HL-60/S4 treated with phorbol 12-myristate 13-acetate at 8.2 ng/mL for 4 days and 3 days (cell line): ENCODE data around the gene NR2F1.
"Not testable (repeated sequence)": the region's sequence is repeated elsewhere in the genome, so short reads cannot be mapped to it uniquely, and the experiment has no call there.

Experiments
- in situ Hi-C: fragments of 300-500 bp; cut with MboI; formaldehyde crosslinking; loops from 2 replicates; pipeline ENCODE4 v1.15.0; 2022; ENCODE audit warnings: low sequenced_read_pairs

NR2F1 gene

GRCh38 chr5:93582677-93583438, at the start of gene NR2F1:
NR2F1 (plus strand) TSS chr5:93583222; CDS start chr5:93585024, 1,802 bp downstream.
- in situ Hi-C loops = no loop called here

GRCh38 chr5:93545872-93546271, 37.1 kb upstream of the NR2F1 start:
- in situ Hi-C loops = no loop called here

- in situ Hi-C loops = not testable (repeated sequence)
Measured at GRCh38 chr5:93549594-93549993, 33.4 kb upstream of the NR2F1 start.

GRCh38 chr5:93557021-93557604, 25.9 kb upstream of the NR2F1 start:
- in situ Hi-C loops = no loop called here

GRCh38 chr5:93566091-93566490, 16.9 kb upstream of the NR2F1 start:
- in situ Hi-C loops = no loop called here

GRCh38 chr5:93567424-93567823, 15.6 kb upstream of the NR2F1 start:
- in situ Hi-C loops = no loop called here

GRCh38 chr5:93569300-93570160, 13.5 kb upstream of the NR2F1 start:
- in situ Hi-C loops = no loop called here

GRCh38 chr5:93570294-93571113, 12.5 kb upstream of the NR2F1 start:
- in situ Hi-C loops = no loop called here

- in situ Hi-C loops = no loop called here
Measured at GRCh38 chr5:93571114-93571949, 11.7 kb upstream of the NR2F1 start.

- in situ Hi-C loops = no loop called here
Measured at GRCh38 chr5:93572101-93572607, 10.9 kb upstream of the NR2F1 start.

- in situ Hi-C loops = no loop called here
Measured at GRCh38 chr5:93572608-93573353, 10.2 kb upstream of the NR2F1 start.

- in situ Hi-C loops = no loop called here
Measured at GRCh38 chr5:93573354-93574351, 9.4 kb upstream of the NR2F1 start.

- in situ Hi-C loops = no loop called here
Measured at GRCh38 chr5:93574491-93575305, 8.3 kb upstream of the NR2F1 start.

GRCh38 chr5:93575461-93576414, 7.3 kb upstream of the NR2F1 start:
- in situ Hi-C loops = no loop called here

- in situ Hi-C loops = no loop called here
Measured at GRCh38 chr5:93576994-93577853, 5.8 kb upstream of the NR2F1 start.
